Breast epithelium (tissue), 4 donors: ENCODE measurements around the gene TNN. TPM values are rescaled to one million over a fixed set of nuclear protein-coding genes. Genes with fewer than 3 reads are reported as not detected.

Experiments used
- DNase-seq, 2 donors: peaks; one replicate each; pipeline ENCODE4 v3.0.0-alpha.2; 2019; ENCODE audit warnings: low spot score in 2 of 2
- H3K27ac ChIP-seq, 2 donors: fragments of 200-600 bp; sonication (generic) in 1 of 2; one replicate each; pipeline ENCODE4 v1.5.1; 2016 to 2019; ENCODE audit warnings: mild to moderate bottlenecking in 1 of 2
- H3K27me3 ChIP-seq, 2 donors: fragments of 200-600 bp; sonication (generic) in 1 of 2; one replicate each; pipeline versions ENCODE4 v1.5.1 to v1.6.0; 2017 to 2019; ENCODE audit warnings: control low read depth in 1 of 2, mild to moderate bottlenecking in 1 of 2
- H3K36me3 ChIP-seq: fragments of 200-600 bp; one replicate; pipeline ENCODE4 v1.5.1; 2019
- H3K4me1 ChIP-seq, 2 donors: fragments of 200-600 bp; sonication (generic); one replicate each; pipeline ENCODE4 v1.5.1; 2016 to 2019; ENCODE audit warnings: control low read depth in 1 of 2
- H3K4me3 ChIP-seq, 3 donors: fragments of 200-600 bp; sonication (generic); 1 replicate in 2 of 3; 2 replicates in 1 of 3; pipeline ENCODE4 v1.5.1; 2016 to 2019; ENCODE audit warnings: mild to moderate bottlenecking in 3 of 3, moderate library complexity in 2 of 3
- H3K9me3 ChIP-seq, 2 donors: fragments of 200-600 bp; sonication (generic) in 1 of 2; one replicate each; pipeline ENCODE4 v1.5.1; 2016 to 2019; ENCODE audit warnings: control low read depth in 1 of 2
- CTCF ChIP-seq, 3 donors: fragments of 450-650 bp; IDR thresholded peaks; one replicate each; pipeline ENCODE4 v1.5.1; 2016 to 2017; ENCODE audit warnings: antibody characterized with exemption in 3 of 3, mild to moderate bottlenecking in 3 of 3, moderate library complexity in 3 of 3
- POLR2A ChIP-seq: fragments of 450-650 bp; IDR thresholded peaks from one replicate; pipeline ENCODE4 v1.6.1; 2016; ENCODE audit warnings: antibody characterized with exemption, mild to moderate bottlenecking, moderate library complexity
- POLR2AphosphoS5 ChIP-seq, 3 donors: sonication (generic); formaldehyde crosslinking; IDR thresholded peaks; one replicate each; pipeline ENCODE4 v1.6.1; 2017; ENCODE audit warnings: antibody characterized with exemption in 3 of 3
- intact Hi-C: fragments of 100-400 bp; cut with DNase I; formaldehyde crosslinking; loops from one replicate; pipeline ENCODE4 v1.15.1; 2023; ENCODE audit warnings: low total_unique reads
- total RNA-seq, 3 donors: library from RNA; depleted of rRNA; stranded (reverse); fragments of >200 nt; gene quantifications; one replicate each; pipeline ENCODE4 v1.1.0, GENCODE V29; 2016

Gene TNN
- total RNA-seq, 3 donors from 2014 or later = 1.3 to 2.6 (median 1.9) TPM

- no peak for DNase-seq
- no peaks in the 10 kb centered on the region for H3K36me3 ChIP-seq
- H3K4me1 ChIP-seq = peaks cover 0 to 4% of the 10 kb centered on the region in 2 donors
- H3K9me3 ChIP-seq = no peaks in the 10 kb centered on the region
- peak overlapping the region in 1 of 2 donors; percentile 70 for H3K27ac ChIP-seq
- intact Hi-C loops = no loop called here
- TF ChIP-seq POLR2A (no peak), POLR2AphosphoS5 (IDR thresholded peaks at IDR 0.05) (no peak), CTCF (IDR thresholded peaks at IDR 0.05) (no peak)
- H3K4me3 ChIP-seq = peak overlapping the region in 1 of 3 donors; percentile 34
- H3K27me3 ChIP-seq = no peaks in the 10 kb centered on the region
Measured at GRCh38 chr1:175188936-175189335, 121.3 kb downstream of the TNN start.

- Histone ChIP-seq H3K4me1 (peaks cover 0 to 4% of the 10 kb centered on the region in 2 donors), H3K9me3 (no peaks in the 10 kb centered on the region), H3K36me3 (no peaks in the 10 kb centered on the region), H3K27ac (peak overlapping the region; percentile 96 to 97), H3K4me3 (peak overlapping the region; percentile 54 to 75 (median 69)), H3K27me3 (no peaks in the 10 kb centered on the region)
- no peak for DNase-seq
- no peak for TF ChIP-seq POLR2A
- no peak for TF ChIP-seq CTCF (IDR thresholded peaks at IDR 0.05)
- TF ChIP-seq POLR2AphosphoS5 (IDR thresholded peaks at IDR 0.05) = no peak
- intact Hi-C loops = no loop called here
Measured at GRCh38 chr1:175191659-175192058, 124.0 kb downstream of the TNN start.

- H3K27ac ChIP-seq = peak overlapping the region; percentile 96 to 97
- H3K4me1 ChIP-seq = peaks cover 0 to 4% of the 10 kb centered on the region in 2 donors
Measured at GRCh38 chr1:175192111-175192629, 124.5 kb downstream of the TNN start.

GRCh38 chr1:175192630-175193526, 125.2 kb downstream of the TNN start, which contains the start of gene KIAA0040:
TSS of gene KIAA0040 (minus strand) at chr1:175192776. CDS start at chr1:175161013, 31,763 bp downstream.
- intact Hi-C loops = no loop called here
- H3K4me1 ChIP-seq = peaks cover 0 to 4% of the 10 kb centered on the region in 2 donors

More at GRCh38 chr1:175192111-175192629, 124.5 kb downstream of the TNN start:
- peak; percentile 70 to 85 for DNase-seq
- Histone ChIP-seq H3K36me3 (no peaks in the 10 kb centered on the region), H3K9me3 (no peaks in the 10 kb centered on the region), H3K27me3 (no peaks in the 10 kb centered on the region), H3K4me3 (peak overlapping the region; percentile 54 to 75 (median 69))
- TF ChIP-seq POLR2AphosphoS5 (IDR thresholded peaks at IDR 0.05) = peak in 2 of 3 donors; percentile 20 to 37
- TF ChIP-seq CTCF (IDR thresholded peaks at IDR 0.05) = peak in 1 of 3 donors; percentile 10
- no peak for TF ChIP-seq POLR2A
- intact Hi-C loops = no loop called here

More at GRCh38 chr1:175192630-175193526, 125.2 kb downstream of the TNN start, which contains the start of gene KIAA0040:
- DNase-seq = peak; percentile 78 to 86
- no peaks in the 10 kb centered on the region for H3K27me3 ChIP-seq
- H3K36me3 ChIP-seq = no peaks in the 10 kb centered on the region
- H3K9me3 ChIP-seq = no peaks in the 10 kb centered on the region
- peak in 2 of 3 donors; percentile 51 to 59 for TF ChIP-seq POLR2AphosphoS5 (IDR thresholded peaks at IDR 0.05)
- no peak for TF ChIP-seq POLR2A
- peak in 1 of 3 donors; percentile 9 for TF ChIP-seq CTCF (IDR thresholded peaks at IDR 0.05)
- peak within 1 kb of the TSS; percentile 54 to 75 (median 69) for H3K4me3 ChIP-seq
- peak within 1 kb of the TSS; percentile 96 to 97 for H3K27ac ChIP-seq
